CD4-positive, alpha-beta T cell (primary cell): ENCODE measurements around the gene PRH2. TPM values are rescaled to one million over a fixed set of nuclear protein-coding genes. Genes with fewer than 3 reads are reported as not detected.

Experiments
- ATAC-seq: fragments of 200-7000 bp; cut with Tn5 transposase; one replicate; pipeline ENCODE4 v1.10.0; 2022; ENCODE audit warnings: mild to moderate bottlenecking; ENCODE audit not compliant: poor library complexity
- CTCF ChIA-PET: fragments of 350-600 bp; sonication (Branson Sonifier 250); formaldehyde crosslinking; loops from one replicate; lab custom pipeline; 2021; ENCODE audit warnings: antibody characterized with exemption, inconsistent platforms; lab: Charles Lee
- POLR2A ChIA-PET: fragments of 350-600 bp; sonication (Branson Sonifier 250); formaldehyde crosslinking; loops from one replicate; lab custom pipeline; 2021; ENCODE audit warnings: antibody characterized with exemption, inconsistent platforms; lab: Charles Lee
- DNase-seq, 14 experiments: peaks; one replicate each; pipeline ENCODE4 v3.0.0-alpha.2; 2013 to 2020; ENCODE audit warnings: mixed read lengths in 2 of 14
- H3K27ac ChIP-seq, 2 donors: one replicate each; pipeline versions ENCODE4 v1.5.1 to v1.7.0; 2013; ENCODE audit warnings: low read length in 2 of 2, low read depth in 1 of 2, mild to moderate bottlenecking in 1 of 2
- H3K27me3 ChIP-seq, 2 experiments: 1 replicate in 1 of 2; 2 replicates in 1 of 2; pipeline versions ENCODE4 v1.6.1 to v1.7.0; 2013; ENCODE audit warnings: low read length in 2 of 2, control low read depth in 1 of 2, mild to moderate bottlenecking in 1 of 2, moderate library complexity in 1 of 2; ENCODE audit not compliant: insufficient read depth in 2 of 2, control insufficient read depth in 1 of 2
- H3K36me3 ChIP-seq: one replicate; pipeline ENCODE4 v1.6.1; 2013; ENCODE audit warnings: low read length, control low read depth; ENCODE audit not compliant: insufficient read depth
- H3K4me1 ChIP-seq: one replicate; pipeline ENCODE4 v1.6.1; 2013; ENCODE audit warnings: low read length, control low read depth; ENCODE audit not compliant: insufficient read depth
- H3K4me3 ChIP-seq: one replicate; pipeline ENCODE4 v1.5.1; 2013; ENCODE audit warnings: mild to moderate bottlenecking, low read length, moderate library complexity
- H3K9me3 ChIP-seq, 2 experiments: 1 replicate in 1 of 2; 2 replicates in 1 of 2; pipeline versions ENCODE4 v1.6.1 to v1.7.0; 2013; ENCODE audit warnings: low read length in 2 of 2, mild to moderate bottlenecking in 2 of 2, control low read depth in 1 of 2, moderate library complexity in 1 of 2; ENCODE audit not compliant: control insufficient read depth in 1 of 2, insufficient read depth in 1 of 2
- H3K27ac Mint-ChIP-seq: one replicate; pipeline ENCODE4 v1.8.0; 2020; ENCODE audit warnings: mixed read lengths
- H3K27me3 Mint-ChIP-seq: one replicate; pipeline ENCODE4 v1.8.0; 2021; ENCODE audit warnings: mixed read lengths
- H3K36me3 Mint-ChIP-seq: one replicate; pipeline ENCODE4 v1.8.0; 2021; ENCODE audit warnings: low read depth, mixed read lengths
- H3K4me1 Mint-ChIP-seq: one replicate; pipeline ENCODE4 v1.8.0; 2021; ENCODE audit warnings: low read depth, mixed read lengths
- H3K4me3 Mint-ChIP-seq: one replicate; pipeline ENCODE4 v1.8.0; 2020; ENCODE audit warnings: mild to moderate bottlenecking, mixed read lengths
- H3K9me3 Mint-ChIP-seq: one replicate; pipeline ENCODE4 v1.8.0; 2020; ENCODE audit warnings: mixed read lengths
- intact Hi-C, 2 experiments: fragments of 100-400 bp; cut with DNase I in 1 of 2; cut with micrococcal nuclease in 1 of 2; formaldehyde crosslinking; loops; one replicate each; pipeline versions ENCODE4 v1.15.1 to v1.9.0; 2023 to 2025; cut with DNase I, micrococcal nuclease
- polyA plus RNA-seq, 2 donors: library from polyadenylated mRNA; unstranded; fragments of 120-200 nt; gene quantifications; one replicate each; pipeline ENCODE4 v1.2.1, GENCODE V29; 2013
- total RNA-seq, 174 experiments: library from RNA in 2 of 174; stranded (reverse) in 2 of 174; gene quantifications; one replicate each; pipeline ENCODE4 v1.2.3 and lab custom pipeline; 2021 to 2026
- TF ChIP-seq, protein P1 (sequence below): fragments of 200-600 bp; IDR thresholded peaks from one replicate; pipeline ENCODE4 v1.8.0; 2022; ENCODE audit warnings: antibody characterized with exemption, mild to moderate bottlenecking

Gene PRH2
- total RNA-seq (not detected), total RNA-seq (lab: John Stamatoyannopoulos, UW) (0 to 0.16 (median 0) reads per million in 172 experiments)
- polyA plus RNA-seq (2013, experiment 1 of 2) = 0.45 TPM
- 0.50 TPM for polyA plus RNA-seq (2013, experiment 2 of 2)

DNA sequence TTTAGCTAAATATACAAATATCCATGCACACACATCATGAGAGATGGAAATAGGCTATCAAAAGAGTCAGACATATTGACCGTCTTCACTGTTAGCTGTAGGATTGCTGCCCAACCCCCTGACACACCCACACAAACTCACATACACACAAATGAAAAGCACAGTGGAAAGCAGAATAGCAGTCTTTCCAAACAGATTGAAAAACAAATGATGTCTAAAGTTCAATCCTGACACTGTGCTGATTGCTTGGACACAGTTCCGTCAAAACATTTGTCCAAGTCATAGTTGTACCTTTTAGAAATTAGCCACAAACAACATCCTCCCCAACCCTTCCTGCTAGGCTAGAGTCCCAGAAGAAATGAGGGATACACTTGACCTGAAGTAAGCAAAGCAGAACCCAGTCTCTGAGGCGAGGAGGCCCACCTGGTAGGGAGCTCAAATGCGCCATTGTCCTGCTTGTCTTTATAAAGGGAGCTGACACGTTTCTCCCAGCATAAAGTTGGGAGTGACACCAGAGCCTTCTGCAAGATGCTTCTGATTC, at the start of gene PRH2:
TSS of gene PRH2 (plus strand) at position 491 of the 541 bp plus-strand sequence. CDS start at position 529, 38 bp downstream.
- Histone ChIP-seq H3K27me3 (no peaks in the 10 kb centered on the region), H3K4me3 (no peak within 1 kb of the TSS), H3K9me3 (no peaks in the 10 kb centered on the region), H3K27ac (no peak within 1 kb of the TSS), H3K36me3 (no peaks in the 10 kb centered on the region), H3K4me1 (no peaks in the 10 kb centered on the region)
- no peaks in the 10 kb centered on the region for H3K27me3 Mint-ChIP-seq
- no peaks in the 10 kb centered on the region for H3K9me3 Mint-ChIP-seq
- DNase-seq (no peak), ATAC-seq (no peak)
- H3K4me3 Mint-ChIP-seq = no peak within 1 kb of the TSS
- no peaks in the 10 kb centered on the region for H3K4me1 Mint-ChIP-seq
- ChIA-PET CTCF (no interaction called here), POLR2A (no interaction called here)
- H3K36me3 Mint-ChIP-seq = no peaks in the 10 kb centered on the region
- TF ChIP-seq, protein P1, sequence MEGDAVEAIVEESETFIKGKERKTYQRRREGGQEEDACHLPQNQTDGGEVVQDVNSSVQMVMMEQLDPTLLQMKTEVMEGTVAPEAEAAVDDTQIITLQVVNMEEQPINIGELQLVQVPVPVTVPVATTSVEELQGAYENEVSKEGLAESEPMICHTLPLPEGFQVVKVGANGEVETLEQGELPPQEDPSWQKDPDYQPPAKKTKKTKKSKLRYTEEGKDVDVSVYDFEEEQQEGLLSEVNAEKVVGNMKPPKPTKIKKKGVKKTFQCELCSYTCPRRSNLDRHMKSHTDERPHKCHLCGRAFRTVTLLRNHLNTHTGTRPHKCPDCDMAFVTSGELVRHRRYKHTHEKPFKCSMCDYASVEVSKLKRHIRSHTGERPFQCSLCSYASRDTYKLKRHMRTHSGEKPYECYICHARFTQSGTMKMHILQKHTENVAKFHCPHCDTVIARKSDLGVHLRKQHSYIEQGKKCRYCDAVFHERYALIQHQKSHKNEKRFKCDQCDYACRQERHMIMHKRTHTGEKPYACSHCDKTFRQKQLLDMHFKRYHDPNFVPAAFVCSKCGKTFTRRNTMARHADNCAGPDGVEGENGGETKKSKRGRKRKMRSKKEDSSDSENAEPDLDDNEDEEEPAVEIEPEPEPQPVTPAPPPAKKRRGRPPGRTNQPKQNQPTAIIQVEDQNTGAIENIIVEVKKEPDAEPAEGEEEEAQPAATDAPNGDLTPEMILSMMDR = no peak
- intact Hi-C loops = no loop called here
- H3K27ac Mint-ChIP-seq = no peak within 1 kb of the TSS

DNA sequence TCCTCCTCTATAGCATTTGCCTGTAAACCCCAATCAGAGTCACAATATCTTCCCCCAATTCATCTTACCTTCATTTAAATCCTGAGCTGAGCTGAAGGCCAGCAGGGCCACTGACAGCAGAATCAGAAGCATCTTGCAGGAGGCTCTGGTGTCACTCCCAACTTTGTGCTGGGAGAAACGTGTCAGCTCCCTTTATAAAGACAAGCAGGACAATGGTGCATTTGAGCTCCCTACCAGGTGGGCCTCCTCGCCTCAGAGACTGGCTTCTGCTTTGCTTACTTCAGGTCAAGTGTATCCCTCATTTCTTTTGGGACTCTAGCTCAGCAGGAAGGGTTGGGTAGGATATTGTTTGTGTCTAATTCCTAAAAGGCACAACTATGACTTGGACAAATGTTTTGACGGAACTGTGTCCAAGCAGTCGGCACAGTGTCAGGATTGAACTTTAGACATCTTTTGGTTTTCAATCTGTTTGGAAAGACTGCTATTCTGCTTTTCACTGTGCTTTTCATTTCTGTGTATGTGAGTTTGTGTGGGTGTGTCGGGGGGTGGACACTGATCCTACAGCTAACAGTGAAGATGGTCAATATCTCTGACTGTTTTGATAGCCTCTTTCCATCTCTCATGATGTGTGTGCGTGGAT, 44.8 kb upstream of the PRH2 start, which contains the start of gene PRH1:
TSS of gene PRH1 (minus strand) at position 170 of the 640 bp plus-strand sequence. CDS start at position 132, 38 bp downstream.
- Histone ChIP-seq H3K27ac (no peak within 1 kb of the TSS), H3K4me1 (no peaks in the 10 kb centered on the region), H3K36me3 (no peaks in the 10 kb centered on the region), H3K9me3 (no peaks in the 10 kb centered on the region), H3K27me3 (no peaks in the 10 kb centered on the region), H3K4me3 (no peak within 1 kb of the TSS)
- TF ChIP-seq, protein P1 = no peak
- no peaks in the 10 kb centered on the region for H3K9me3 Mint-ChIP-seq
- H3K27me3 Mint-ChIP-seq = no peaks in the 10 kb centered on the region
- POLR2A ChIA-PET = no interaction called here
- no peak within 1 kb of the TSS for H3K27ac Mint-ChIP-seq
- H3K36me3 Mint-ChIP-seq = peaks cover 56% of the 10 kb centered on the region
- CTCF ChIA-PET = no interaction called here
- intact Hi-C loops = no loop called here
- DNase-seq = no peak
- H3K4me3 Mint-ChIP-seq = no peak within 1 kb of the TSS
- no peaks in the 10 kb centered on the region for H3K4me1 Mint-ChIP-seq
- no peak for ATAC-seq

DNA sequence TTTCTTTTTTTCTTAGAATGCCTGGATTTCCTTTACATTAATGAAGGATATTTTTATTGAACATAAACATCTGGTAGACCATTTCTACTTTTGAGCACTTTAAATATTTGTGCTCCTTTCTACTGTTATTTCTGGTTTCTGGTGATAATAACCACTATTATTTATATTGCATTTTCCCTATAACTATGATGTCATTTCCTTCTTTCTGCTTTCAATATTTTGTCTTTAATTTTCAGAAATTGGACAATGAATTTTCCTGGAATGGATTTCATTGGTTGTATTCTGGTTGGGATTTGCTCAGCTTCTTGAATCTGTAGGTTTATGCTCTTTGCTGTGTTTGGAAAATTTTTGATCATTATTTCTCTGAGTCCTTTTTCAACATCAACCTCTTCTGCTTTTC, 39.8 kb upstream of the PRH2 start:
- POLR2A ChIA-PET = no interaction called here
- Mint-ChIP-seq H3K4me3 (no peak overlapping the region), H3K27ac (no peak overlapping the region), H3K36me3 (peaks cover 42% of the 10 kb centered on the region), H3K4me1 (no peaks in the 10 kb centered on the region), H3K9me3 (no peaks in the 10 kb centered on the region), H3K27me3 (no peaks in the 10 kb centered on the region)
- no peaks in the 10 kb centered on the region for H3K27me3 ChIP-seq
- DNase-seq (no peak), ATAC-seq (no peak)
- H3K4me3 ChIP-seq = no peak overlapping the region
- intact Hi-C loops = no loop called here
- H3K4me1 ChIP-seq = no peaks in the 10 kb centered on the region
- TF ChIP-seq, protein P1 = no peak
- no peak overlapping the region for H3K27ac ChIP-seq
- H3K36me3 ChIP-seq = no peaks in the 10 kb centered on the region
- no peaks in the 10 kb centered on the region for H3K9me3 ChIP-seq
- CTCF ChIA-PET = no interaction called here
